ENCODE data around the gene ACTN4.

The ACTN4 gene

GRCh38 chr19:38682872-38683392 lies 35.5 kb downstream of the ACTN4 start:
- Histone ChIP-seq H3K9me3 (replicated peaks in 1 of 11) (no peaks in the 10 kb centered on the region), H4K20me1 (peaks cover 11 to 85% (median 25%) of the 10 kb centered on the region in 11 experiments; a peak in 20 of 22 replicates), H3K9ac (peak overlapping the region in 10 of 11 experiments; percentile 63 to 84 (median 78); a peak in 19 of 22 replicates), H3K4me2 (peak overlapping the region; percentile 79 to 99 (median 96)), H3K27me3 (no peaks in the 10 kb centered on the region), H3K27ac (peak overlapping the region; percentile 63 to 96 (median 90); a peak in 21 of 22 replicates), H3K4me1 (peaks cover 94 to 100% (median 98%) of the 10 kb centered on the region in 10 experiments), H3K4me3 (peak overlapping the region in 2 of 10 experiments; percentile 1 to 12; a peak in 2 of 20 replicates), H3K36me3 (peaks cover 0 to 39% (median 19%) of the 10 kb centered on the region in 11 experiments; a peak in 12 of 22 replicates)
- TF ChIP-seq Cebpa-rat (IDR thresholded peaks at IDR 0.05), result no peak

GRCh38 chr19:38683393-38684077 lies 36.1 kb downstream of the ACTN4 start:
- H3K27ac ChIP-seq, result peak overlapping the region; percentile 63 to 96 (median 90)
- TF ChIP-seq Cebpa-rat (IDR thresholded peaks at IDR 0.05), result no peak
- no peaks in the 10 kb centered on the region for H3K9me3 ChIP-seq (replicated peaks in 1 of 11)
- peak overlapping the region; percentile 41 to 84 (median 78); a peak in 21 of 22 replicates for H3K9ac ChIP-seq
- H3K4me2 ChIP-seq, result peak overlapping the region; percentile 79 to 99 (median 96)
- H3K27me3 ChIP-seq, result no peaks in the 10 kb centered on the region
- peaks cover 0 to 38% (median 16%) of the 10 kb centered on the region in 11 experiments; a peak in 11 of 22 replicates for H3K36me3 ChIP-seq
- H3K4me1 ChIP-seq, result peaks cover 94 to 100% (median 99%) of the 10 kb centered on the region in 10 experiments
- peak overlapping the region in 6 of 10 experiments; percentile 1 to 32 (median 10); a peak in 6 of 20 replicates for H3K4me3 ChIP-seq
- H4K20me1 ChIP-seq, result peaks cover 5 to 79% (median 19%) of the 10 kb centered on the region in 11 experiments; a peak in 18 of 22 replicates

- no peak for TF ChIP-seq Cebpa-rat (IDR thresholded peaks at IDR 0.05)
- Histone ChIP-seq H3K36me3 (peaks cover 0 to 31% (median 11%) of the 10 kb centered on the region in 11 experiments; a peak in 9 of 22 replicates), H4K20me1 (peaks cover 3 to 72% (median 12%) of the 10 kb centered on the region in 11 experiments; a peak in 16 of 22 replicates), H3K27ac (peak overlapping the region; percentile 63 to 96 (median 90)), H3K4me2 (peak overlapping the region; percentile 79 to 99 (median 96)), H3K9ac (peak overlapping the region; percentile 41 to 84 (median 78); a peak in 21 of 22 replicates), H3K27me3 (no peaks in the 10 kb centered on the region), H3K4me1 (peaks cover 94 to 100% (median 99%) of the 10 kb centered on the region in 10 experiments), H3K4me3 (peak overlapping the region in 6 of 10 experiments; percentile 3 to 42 (median 14); a peak in 9 of 20 replicates), H3K9me3 (replicated peaks in 1 of 11) (no peaks in the 10 kb centered on the region)
These were observed 36.8 kb downstream of the ACTN4 start for GRCh38 chr19:38684078-38684861.

- H3K9ac ChIP-seq, result peak overlapping the region; percentile 47 to 84 (median 78); a peak in 21 of 22 replicates
- peak overlapping the region in 6 of 10 experiments; percentile 8 to 42 (median 12); a peak in 7 of 20 replicates for H3K4me3 ChIP-seq
- H3K27me3 ChIP-seq, result no peaks in the 10 kb centered on the region
- peak overlapping the region; percentile 63 to 96 (median 90); a peak in 21 of 22 replicates for H3K27ac ChIP-seq
- H4K20me1 ChIP-seq, result peaks cover 0 to 64% (median 6%) of the 10 kb centered on the region in 11 experiments; a peak in 14 of 22 replicates
- H3K4me2 ChIP-seq, result peak overlapping the region; percentile 79 to 99 (median 96)
- no peaks in the 10 kb centered on the region for H3K9me3 ChIP-seq (replicated peaks in 1 of 11)
- no peak for TF ChIP-seq Cebpa-rat (IDR thresholded peaks at IDR 0.05)
- H3K4me1 ChIP-seq, result peaks cover 94 to 100% (median 99%) of the 10 kb centered on the region in 10 experiments
- peaks cover 0 to 31% (median 10%) of the 10 kb centered on the region in 11 experiments; a peak in 10 of 22 replicates for H3K36me3 ChIP-seq
These were observed 37.6 kb downstream of the ACTN4 start for GRCh38 chr19:38684862-38685665.

- Histone ChIP-seq H3K27ac (peak overlapping the region; percentile 63 to 96 (median 90)), H3K4me1 (peaks cover 94 to 100% (median 99%) of the 10 kb centered on the region in 10 experiments), H3K9ac (peak overlapping the region; percentile 47 to 84 (median 78)), H3K36me3 (peaks cover 0 to 33% (median 19%) of the 10 kb centered on the region in 11 experiments; a peak in 10 of 22 replicates), H3K4me3 (peak overlapping the region in 9 of 10 experiments; percentile 3 to 58 (median 13); a peak in 10 of 20 replicates), H3K4me2 (peak overlapping the region; percentile 79 to 99 (median 96)), H3K27me3 (no peaks in the 10 kb centered on the region), H4K20me1 (peaks cover 0 to 61% (median 3%) of the 10 kb centered on the region in 11 experiments; a peak in 12 of 22 replicates), H3K9me3 (replicated peaks in 1 of 11) (no peaks in the 10 kb centered on the region)
- no peak for TF ChIP-seq Cebpa-rat (IDR thresholded peaks at IDR 0.05)
These were observed 38.4 kb downstream of the ACTN4 start for GRCh38 chr19:38685666-38686529.

GRCh38 chr19:38686530-38686888 lies 39.1 kb downstream of the ACTN4 start:
- H3K4me2 ChIP-seq, result peak overlapping the region; percentile 79 to 99 (median 96)
- H3K27me3 ChIP-seq, result no peaks in the 10 kb centered on the region
- H3K4me3 ChIP-seq, result peak overlapping the region in 9 of 10 experiments; percentile 3 to 58 (median 13); a peak in 11 of 20 replicates
- H3K27ac ChIP-seq, result peak overlapping the region; percentile 63 to 96 (median 90)
- no peak for TF ChIP-seq Cebpa-rat (IDR thresholded peaks at IDR 0.05)
- H3K4me1 ChIP-seq, result peaks cover 94 to 100% (median 99%) of the 10 kb centered on the region in 10 experiments
- no peaks in the 10 kb centered on the region for H3K9me3 ChIP-seq (replicated peaks in 1 of 11)
- peaks cover 0 to 61% (median under 1%) of the 10 kb centered on the region in 11 experiments; a peak in 11 of 22 replicates for H4K20me1 ChIP-seq
- peaks cover 0 to 28% (median 15%) of the 10 kb centered on the region in 11 experiments; a peak in 10 of 22 replicates for H3K36me3 ChIP-seq
- peak overlapping the region; percentile 47 to 84 (median 78) for H3K9ac ChIP-seq

All from BLaER1 treated with 17β-estradiol and CSF1 and Interleukin-3, amounts not matched to agents 10 nM and 100 nM (cell line).